GM12878 (cell line): ENCODE measurements around the gene NFIX. TPM values are rescaled to one million over a fixed set of nuclear protein-coding genes. Genes with fewer than 3 reads are reported as not detected.

Source experiments
- ATAC-seq: fragments of 200-7000 bp; cut with Tn5 transposase; 3 replicates; pipeline ENCODE4 v1.9.1; 2020; ENCODE audit warnings: mild to moderate bottlenecking, moderate library complexity
- BruUV-seq: library from RNA; stranded (reverse); fragments of 400-500 nt; replicated peaks from 2 replicates; lab custom pipeline; 2021; lab: Mats Ljungman, UMichigan
- CTCF ChIA-PET: fragments of 300-600 bp; sonication (Branson Sonifier 250); formaldehyde crosslinking; extraction: SDS; loops from one replicate; lab custom pipeline; 2021; ENCODE audit warnings: inconsistent platforms; lab: Yijun Ruan, JAX
- POLR2A ChIA-PET: fragments of 350-600 bp; formaldehyde crosslinking; extraction: SDS; loops from one replicate; lab custom pipeline; 2021; ENCODE audit warnings: inconsistent platforms; lab: Charles Lee
- RAD21 ChIA-PET: fragments of 300-600 bp; sonication (Branson Sonifier 250); formaldehyde crosslinking; loops from one replicate; lab custom pipeline; 2023; ENCODE audit warnings: antibody characterized with exemption; ENCODE audit not compliant: unreplicated experiment; lab: Charles Lee
- SMC1A ChIA-PET: fragments of 300-600 bp; sonication (Branson Sonifier 250); formaldehyde crosslinking; loops from one replicate; lab custom pipeline; 2023; ENCODE audit not compliant: unreplicated experiment, uncharacterized antibody; lab: Charles Lee
- DNase-seq: peaks from one replicate; pipeline ENCODE4 v3.0.0-alpha.2; 2011; ENCODE audit warnings: low read depth, low spot score
- FAIRE-seq: peaks from 3 replicates; lab custom pipeline; 2011; peaks lifted over from hg19 to GRCh38; lab: Jason Lieb, UNC
- H2AFZ ChIP-seq: 2 replicates; pipeline ENCODE4 v1.6.0; 2011; ENCODE audit warnings: low read depth, low read length, control low read depth; ENCODE audit not compliant: control insufficient read depth
- H3K27ac ChIP-seq: 2 replicates; pipeline ENCODE4 v1.5.1; 2011; ENCODE audit warnings: control low read depth; ENCODE audit not compliant: control insufficient read depth, insufficient read depth
- H3K27me3 ChIP-seq, 2 experiments: replicated peaks in 1 of 2; 2 replicates each; pipeline versions ENCODE4 v1.6.0 to v1.6.1; 2011; ENCODE audit warnings: low read length in 1 of 2; ENCODE audit not compliant: control insufficient read depth in 2 of 2, insufficient read depth in 2 of 2
- H3K36me3 ChIP-seq, 2 experiments: 2 replicates each; pipeline ENCODE4 v1.5.1; 2011; ENCODE audit warnings: low read length in 1 of 2; ENCODE audit not compliant: control insufficient read depth in 2 of 2, insufficient read depth in 2 of 2
- H3K4me1 ChIP-seq: 2 replicates; pipeline ENCODE4 v1.6.1; 2011; ENCODE audit warnings: mild to moderate bottlenecking, low read length, moderate library complexity, mixed read lengths; ENCODE audit not compliant: control insufficient read depth, insufficient read depth
- H3K4me2 ChIP-seq: 2 replicates; pipeline ENCODE4 v1.6.0; 2011; ENCODE audit warnings: control low read depth; ENCODE audit not compliant: control insufficient read depth, insufficient read depth
- H3K4me3 ChIP-seq: fragments of 200-600 bp; sonication (generic); 2 replicates; pipeline ENCODE4 v1.5.1; 2016
- H3K79me2 ChIP-seq: 2 replicates; pipeline ENCODE4 v1.6.0; 2011; ENCODE audit warnings: low read length; ENCODE audit not compliant: control insufficient read depth, insufficient read depth
- H3K9ac ChIP-seq: 2 replicates; pipeline ENCODE4 v1.8.0; 2011; ENCODE audit warnings: low read length, control low read depth, mixed read lengths; ENCODE audit not compliant: control insufficient read depth, insufficient read depth
- H3K9me3 ChIP-seq: replicated peaks from 3 replicates; pipeline ENCODE4 v1.5.1; 2011; ENCODE audit warnings: mild to moderate bottlenecking, low read length; ENCODE audit not compliant: control insufficient read depth, insufficient read depth
- H4K20me1 ChIP-seq: 2 replicates; pipeline ENCODE4 v1.6.0; 2011; ENCODE audit not compliant: control insufficient read depth, insufficient read depth
- BHLHE40 ChIP-seq, 2 experiments: fragments of 450-650 bp in 1 of 2; IDR thresholded peaks; 2 replicates each; pipeline ENCODE4 v1.6.1; 2011 to 2017; ENCODE audit warnings: low read depth in 2 of 2, borderline replicate concordance in 1 of 2, improper control_type of control experiment in 1 of 2, low read length in 1 of 2, mild to moderate bottlenecking in 1 of 2
- CHD2 ChIP-seq: IDR thresholded peaks from 2 replicates; pipeline ENCODE4 v1.6.1; 2011; ENCODE audit warnings: low read depth, low read length, improper control_type of control experiment, borderline replicate concordance
- CREB1 ChIP-seq: IDR thresholded peaks from 2 replicates; pipeline ENCODE4 v1.6.1; 2012; ENCODE audit warnings: low read depth, mild to moderate bottlenecking, inconsistent platforms
- EGR1 ChIP-seq, 2 experiments: IDR thresholded peaks; 1 replicate in 1 of 2; 2 replicates in 1 of 2; pipeline ENCODE4 v1.6.1; 2011 to 2012; ENCODE audit warnings: low read depth in 2 of 2, low read length in 2 of 2, borderline replicate concordance in 1 of 2, mild to moderate bottlenecking in 1 of 2, moderate library complexity in 1 of 2
- HCFC1 ChIP-seq: fragments of 150-350 bp; IDR thresholded peaks from 2 replicates; pipeline ENCODE4 v1.6.1; 2014; ENCODE audit warnings: low read length
- IKZF1 ChIP-seq: fragments of 450-650 bp; conservative IDR thresholded peaks from 2 replicates; pipeline ENCODE4 v1.6.1; 2017; ENCODE audit warnings: antibody characterized with exemption, mild to moderate bottlenecking
- MYB ChIP-seq: fragments of 150-350 bp; IDR thresholded peaks from 2 replicates; pipeline ENCODE4 v1.6.1; 2014; ENCODE audit warnings: mild to moderate bottlenecking, low read depth, low read length, borderline replicate concordance
- NR2F1 ChIP-seq: fragments of 450-650 bp; conservative IDR thresholded peaks from 2 replicates; pipeline ENCODE4 v1.6.1; 2017; ENCODE audit warnings: mild to moderate bottlenecking
- SPI1 ChIP-seq: IDR thresholded peaks from 2 replicates; pipeline ENCODE4 v1.6.1; 2011; ENCODE audit warnings: low read depth, mild to moderate bottlenecking, low read length, moderate library complexity, borderline replicate concordance; ENCODE audit not compliant: insufficient read depth
- STAT3 ChIP-seq: IDR thresholded peaks from 2 replicates; pipeline ENCODE4 v1.6.1; 2011; ENCODE audit warnings: low read depth, low read length, improper control_type of control experiment
- SUZ12 ChIP-seq: fragments of 200-600 bp; sonication (generic); IDR thresholded peaks from one replicate; pipeline ENCODE4 v1.6.1; 2018; ENCODE audit warnings: antibody characterized with exemption, mild to moderate bottlenecking; ENCODE audit not compliant: unreplicated experiment
- WGBS: methylation state at CpG from one replicate; pipeline ENCODE4 v1.1.6; 2016; ENCODE audit warnings: low lambda C conversion rate; ENCODE audit not compliant: insufficient replicate concordance, insufficient coverage; ENCODE audit errors: missing lambda C conversion rate; 5-methylcytosine and 5-hydroxymethylcytosine counted together
- in situ Hi-C: fragments of 300-500 bp; cut with MboI; formaldehyde crosslinking; loops from 9 replicates; pipeline ENCODE4 v1.14.3; 2018; ENCODE audit warnings: mixed read lengths
- intact Hi-C: fragments of 100-400 bp; cut with micrococcal nuclease; formaldehyde crosslinking; loops from one replicate; pipeline ENCODE4 v1.14.2; 2022; ENCODE audit not compliant: unreplicated experiment
- polyA plus RNA-seq, 11 experiments: library from polyadenylated mRNA; depleted of rRNA in 4 of 11; unstranded in 6 of 11; stranded (reverse) in 5 of 11; fragments of >200 nt; fragmentation: Nextera tagmentation in 4 of 11; fragmentation: Illumina TruSeq in 1 of 11; extraction: Ambion mirVana in 4 of 11; extraction: Trizol in 1 of 11; gene quantifications; 1 replicate in 1 of 11; 2 replicates in 10 of 11; pipeline versions ENCODE4 v1.2.1 to v1.2.3, GENCODE V29; 2011 to 2016; ENCODE audit warnings: inconsistent platforms in 2 of 11, missing spikeins in 2 of 11, low read depth in 1 of 11
- total RNA-seq, 4 experiments: library from RNA; depleted of rRNA in 3 of 4; stranded (reverse); fragments of >200 nt in 3 of 4; fragmentation: Illumina TruSeq in 1 of 4; extraction: Trizol in 1 of 4; gene quantifications; 2 replicates each; pipeline versions ENCODE4 v1.2.1 to v1.2.3, GENCODE V29; 2013 to 2021
- TF ChIP-seq, protein P1 (sequence below): fragments of 450-650 bp; IDR thresholded peaks from 2 replicates; pipeline ENCODE4 v1.6.1; 2017; ENCODE audit warnings: mild to moderate bottlenecking, moderate library complexity
- TF ChIP-seq, protein P2 (sequence below): fragments of 450-650 bp; IDR thresholded peaks from 2 replicates; pipeline ENCODE4 v1.6.1; 2017; ENCODE audit warnings: low read depth, mild to moderate bottlenecking, moderate library complexity

Gene NFIX
- total and polyA plus RNA-seq, 10 of the 15 experiments (the other 5 are each of a cell fraction or from before 2014, with no cell fraction given): 0.02 to 2.2 (median 0.28) TPM

DNA sequence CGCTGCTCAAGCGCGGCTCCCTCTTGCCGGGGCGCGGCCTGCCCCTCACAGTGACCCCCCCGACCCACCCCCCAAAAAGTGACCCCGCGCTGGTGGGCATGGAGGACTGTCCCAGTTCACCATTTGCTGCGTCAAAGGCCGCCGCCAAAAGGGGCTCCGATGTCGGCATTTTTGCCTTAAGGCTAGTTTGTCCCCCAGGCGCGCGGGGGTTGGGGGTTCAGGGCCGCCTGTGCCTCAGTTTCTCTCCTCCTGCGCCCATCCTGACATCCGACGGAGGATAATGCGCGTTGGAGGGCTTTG lies 17.1 kb downstream of the NFIX start (continued):
- TF ChIP-seq CHD2: no peak

DNA sequence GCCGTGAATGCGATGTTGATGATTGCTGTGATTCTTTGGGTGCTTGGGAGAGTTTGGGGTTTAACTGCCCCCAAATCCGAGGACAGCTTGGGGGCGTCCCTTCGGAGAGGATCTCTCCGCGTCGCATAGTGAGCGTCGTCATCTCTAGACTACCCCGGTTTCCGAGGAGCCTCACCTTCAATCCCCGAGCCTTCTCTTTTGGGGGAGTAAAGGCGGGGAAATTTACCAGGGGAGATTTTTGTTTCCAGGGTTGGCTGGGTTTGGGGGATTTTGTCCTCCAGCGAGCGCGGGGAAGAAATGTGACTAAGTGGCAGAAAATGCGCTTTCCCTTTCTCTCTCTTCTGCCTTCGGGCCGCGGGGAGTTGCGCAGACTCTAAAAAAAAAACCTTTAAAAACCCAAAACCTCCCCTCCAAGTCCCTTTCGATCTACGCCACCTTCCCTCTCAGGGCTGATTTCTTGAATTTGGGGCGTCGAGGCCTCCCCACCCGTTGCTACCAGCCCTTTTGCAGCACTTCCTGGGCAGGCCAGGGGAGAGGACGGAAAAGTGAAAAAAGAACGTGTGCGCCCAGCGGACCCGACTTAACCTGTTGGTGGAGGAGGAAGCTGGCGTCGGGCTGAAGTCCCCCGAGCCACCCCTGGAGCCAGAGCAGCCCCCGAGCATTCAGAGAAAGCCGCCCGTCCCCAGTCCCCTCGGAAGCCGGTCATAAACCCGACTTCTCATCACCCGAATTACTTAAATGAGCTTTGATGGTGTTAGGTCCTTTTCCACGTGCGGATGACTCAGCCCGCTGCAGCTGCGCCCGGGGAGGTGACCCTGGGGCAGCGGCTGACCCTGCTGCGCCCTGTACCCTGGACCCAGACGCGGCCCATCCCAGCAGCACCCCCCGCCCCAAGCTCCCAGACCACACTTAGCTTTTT lies 17.7 kb downstream of the NFIX start:
- no peak for DNase-seq
- no peaks in the 10 kb centered on the region for H3K36me3 ChIP-seq
- TF ChIP-seq IKZF1 (no peak), EGR1 (IDR thresholded peaks at IDR 0.05; ENCODE audit: borderline replicate concordance in 1 of 2, low read depth in 2 of 2, low read length in 2 of 2) (no peak), NR2F1 (peak; percentile 56; the same call in 1 of the 2 replicates), MYB (no peak), BHLHE40 (IDR thresholded peaks at IDR 0.05; ENCODE audit: borderline replicate concordance in 1 of 2, low read depth in 2 of 2, low read length in 1 of 2) (peak in 1 of 2 experiments; percentile 63; a peak in 2 of 4 replicates), SUZ12 (peak; percentile 89), CREB1 (0 out of 2 replicates have a peak, but pooled peaks have one; percentile 26), SPI1 (no peak), HCFC1 (no peak), STAT3 (no peak)
- TF ChIP-seq, protein P1, sequence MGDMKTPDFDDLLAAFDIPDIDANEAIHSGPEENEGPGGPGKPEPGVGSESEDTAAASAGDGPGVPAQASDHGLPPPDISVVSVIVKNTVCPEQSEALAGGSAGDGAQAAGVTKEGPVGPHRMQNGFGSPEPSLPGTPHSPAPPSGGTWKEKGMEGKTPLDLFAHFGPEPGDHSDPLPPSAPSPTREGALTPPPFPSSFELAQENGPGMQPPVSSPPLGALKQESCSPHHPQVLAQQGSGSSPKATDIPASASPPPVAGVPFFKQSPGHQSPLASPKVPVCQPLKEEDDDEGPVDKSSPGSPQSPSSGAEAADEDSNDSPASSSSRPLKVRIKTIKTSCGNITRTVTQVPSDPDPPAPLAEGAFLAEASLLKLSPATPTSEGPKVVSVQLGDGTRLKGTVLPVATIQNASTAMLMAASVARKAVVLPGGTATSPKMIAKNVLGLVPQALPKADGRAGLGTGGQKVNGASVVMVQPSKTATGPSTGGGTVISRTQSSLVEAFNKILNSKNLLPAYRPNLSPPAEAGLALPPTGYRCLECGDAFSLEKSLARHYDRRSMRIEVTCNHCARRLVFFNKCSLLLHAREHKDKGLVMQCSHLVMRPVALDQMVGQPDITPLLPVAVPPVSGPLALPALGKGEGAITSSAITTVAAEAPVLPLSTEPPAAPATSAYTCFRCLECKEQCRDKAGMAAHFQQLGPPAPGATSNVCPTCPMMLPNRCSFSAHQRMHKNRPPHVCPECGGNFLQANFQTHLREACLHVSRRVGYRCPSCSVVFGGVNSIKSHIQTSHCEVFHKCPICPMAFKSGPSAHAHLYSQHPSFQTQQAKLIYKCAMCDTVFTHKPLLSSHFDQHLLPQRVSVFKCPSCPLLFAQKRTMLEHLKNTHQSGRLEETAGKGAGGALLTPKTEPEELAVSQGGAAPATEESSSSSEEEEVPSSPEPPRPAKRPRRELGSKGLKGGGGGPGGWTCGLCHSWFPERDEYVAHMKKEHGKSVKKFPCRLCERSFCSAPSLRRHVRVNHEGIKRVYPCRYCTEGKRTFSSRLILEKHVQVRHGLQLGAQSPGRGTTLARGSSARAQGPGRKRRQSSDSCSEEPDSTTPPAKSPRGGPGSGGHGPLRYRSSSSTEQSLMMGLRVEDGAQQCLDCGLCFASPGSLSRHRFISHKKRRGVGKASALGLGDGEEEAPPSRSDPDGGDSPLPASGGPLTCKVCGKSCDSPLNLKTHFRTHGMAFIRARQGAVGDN: no peak
- TF ChIP-seq, protein P2, sequence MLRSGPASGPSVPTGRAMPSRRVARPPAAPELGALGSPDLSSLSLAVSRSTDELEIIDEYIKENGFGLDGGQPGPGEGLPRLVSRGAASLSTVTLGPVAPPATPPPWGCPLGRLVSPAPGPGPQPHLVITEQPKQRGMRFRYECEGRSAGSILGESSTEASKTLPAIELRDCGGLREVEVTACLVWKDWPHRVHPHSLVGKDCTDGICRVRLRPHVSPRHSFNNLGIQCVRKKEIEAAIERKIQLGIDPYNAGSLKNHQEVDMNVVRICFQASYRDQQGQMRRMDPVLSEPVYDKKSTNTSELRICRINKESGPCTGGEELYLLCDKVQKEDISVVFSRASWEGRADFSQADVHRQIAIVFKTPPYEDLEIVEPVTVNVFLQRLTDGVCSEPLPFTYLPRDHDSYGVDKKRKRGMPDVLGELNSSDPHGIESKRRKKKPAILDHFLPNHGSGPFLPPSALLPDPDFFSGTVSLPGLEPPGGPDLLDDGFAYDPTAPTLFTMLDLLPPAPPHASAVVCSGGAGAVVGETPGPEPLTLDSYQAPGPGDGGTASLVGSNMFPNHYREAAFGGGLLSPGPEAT: peak; percentile 26; the same call in 1 of the 2 replicates
- no peak for FAIRE-seq
- H4K20me1 ChIP-seq: no peaks in the 10 kb centered on the region
- CTCF ChIA-PET: interaction anchor here (1.0 to 1.8 kb wide), 4 partner anchors 16 to 48 kb away, joined by 5 to 8 read pairs (median 6); no protein-coding TSS in a partner anchor
- 2% methylated on average over 50 of the region's 52 CpGs for WGBS
- H3K4me1 ChIP-seq: peaks cover 6% of the 10 kb centered on the region; the same call in 1 of the 2 replicates
- BruUV-seq: no TSS peak
- no peak overlapping the region for H2AFZ ChIP-seq
- peak overlapping the region; percentile 53; the same call in 1 of the 2 replicates for H3K4me3 ChIP-seq
- peak overlapping the region; percentile 55; the same call in 1 of the 2 replicates for H3K4me2 ChIP-seq
- intact Hi-C loops (no loop called here), in situ Hi-C loops (no loop called here)
- ATAC-seq: peak; percentile 33
- no peak overlapping the region for H3K27ac ChIP-seq
- peak overlapping the region; percentile 22; the same call in 1 of the 2 replicates for H3K9ac ChIP-seq
- RAD21 ChIA-PET: interaction anchor here (1.0 to 1.3 kb wide), 2 partner anchors 9 to 47 kb away, joined by 3 read pairs; no protein-coding TSS in a partner anchor
- POLR2A ChIA-PET: interaction anchor here (0.6 kb wide), 1 partner anchor 40 kb away, joined by 3 read pairs; no protein-coding TSS in a partner anchor
- H3K9me3 ChIP-seq: no peaks in the 10 kb centered on the region
- SMC1A ChIA-PET: interaction anchor here (0.8 to 1.3 kb wide), 3 partner anchors 9 to 48 kb away, joined by 3 to 5 read pairs (median 4); no protein-coding TSS in a partner anchor
- no peaks in the 10 kb centered on the region for H3K79me2 ChIP-seq
- peaks cover 15 to 32% of the 10 kb centered on the region in 2 experiments for H3K27me3 ChIP-seq
